Hepatocyte (in vitro differentiated cells): ENCODE measurements around the gene TCEAL4. TPM values are rescaled to one million over a fixed set of nuclear protein-coding genes. Genes with fewer than 3 reads are reported as not detected.

Source experiments
- DNase-seq: peaks from one replicate; pipeline ENCODE4 v3.0.0-alpha.2; 2016; ENCODE audit warnings: low spot score
- H2AFZ ChIP-seq: fragments of 200-600 bp; sonication (generic); 2 replicates; pipeline ENCODE4 v1.6.0; 2016; ENCODE audit warnings: antibody characterized with exemption, mild to moderate bottlenecking
- H3K27ac ChIP-seq: fragments of 200-600 bp; sonication (generic); 2 replicates; pipeline ENCODE4 v1.5.1; 2016; ENCODE audit warnings: mild to moderate bottlenecking
- H3K27me3 ChIP-seq: fragments of 200-600 bp; sonication (generic); 2 replicates; pipeline ENCODE4 v1.6.1; 2016
- H3K36me3 ChIP-seq: fragments of 200-600 bp; sonication (generic); replicated peaks from 2 replicates; pipeline ENCODE4 v1.5.1; 2016; ENCODE audit warnings: low read depth; ENCODE audit not compliant: insufficient read depth
- H3K4me1 ChIP-seq: fragments of 200-600 bp; sonication (generic); 2 replicates; pipeline ENCODE4 v1.5.1; 2016; ENCODE audit warnings: mild to moderate bottlenecking, moderate library complexity; ENCODE audit not compliant: insufficient read depth
- H3K4me2 ChIP-seq: fragments of 200-600 bp; sonication (generic); 2 replicates; pipeline ENCODE4 v1.6.0; 2016
- H3K4me3 ChIP-seq: fragments of 200-600 bp; sonication (generic); 2 replicates; pipeline ENCODE4 v1.5.1; 2016; ENCODE audit warnings: mild to moderate bottlenecking
- H3K79me2 ChIP-seq: fragments of 200-600 bp; sonication (generic); 2 replicates; pipeline ENCODE4 v1.6.0; 2017; ENCODE audit warnings: mild to moderate bottlenecking
- H3K9me2 ChIP-seq: fragments of 200-600 bp; sonication (generic); replicated peaks from 2 replicates; pipeline ENCODE4 v1.6.0; 2017; ENCODE audit warnings: mild to moderate bottlenecking; ENCODE audit not compliant: insufficient read depth
- H3K9me3 ChIP-seq: fragments of 200-600 bp; sonication (generic); 2 replicates; pipeline ENCODE4 v1.5.1; 2016; ENCODE audit warnings: low read depth, mild to moderate bottlenecking
- H4K20me1 ChIP-seq: fragments of 200-600 bp; sonication (generic); 2 replicates; pipeline ENCODE4 v1.6.0; 2016; ENCODE audit warnings: mild to moderate bottlenecking; ENCODE audit not compliant: insufficient read depth, poor library complexity, severe bottlenecking
- CTCF ChIP-seq: fragments of 200-600 bp; sonication (generic); IDR thresholded peaks from 2 replicates; pipeline ENCODE4 v1.5.1; 2016; ENCODE audit warnings: antibody characterized with exemption, mild to moderate bottlenecking; ENCODE audit not compliant: poor library complexity
- EZH2 ChIP-seq: fragments of 200-600 bp; sonication (generic); IDR thresholded peaks from 2 replicates; pipeline ENCODE4 v1.6.1; 2016; ENCODE audit warnings: antibody characterized with exemption, mild to moderate bottlenecking, borderline replicate concordance
- EZH2phosphoT487 ChIP-seq: fragments of 200-600 bp; sonication (generic); IDR thresholded peaks from one replicate; pipeline ENCODE4 v1.6.1; 2018; ENCODE audit warnings: antibody characterized with exemption, mild to moderate bottlenecking, low read depth, moderate library complexity; ENCODE audit not compliant: unreplicated experiment, severe bottlenecking
- WGBS: methylation state at CpG from one replicate; pipeline ENCODE4 v1.1.6; 2016; ENCODE audit warnings: low lambda C conversion rate; ENCODE audit errors: missing lambda C conversion rate; 5-methylcytosine and 5-hydroxymethylcytosine counted together
- polyA plus RNA-seq: library from polyadenylated mRNA; unstranded; fragments of >200 nt; fragmentation: Nextera tagmentation; extraction: Ambion mirVana; gene quantifications from 2 replicates; pipeline ENCODE4 v1.2.1, GENCODE V29; 2016
- total RNA-seq: library from RNA; depleted of rRNA; stranded (reverse); fragments of >200 nt; gene quantifications from 2 replicates; pipeline ENCODE4 v1.2.3, GENCODE V29; 2014

Gene TCEAL4
- total RNA-seq: 84.2 and 94.4 TPM in 2 replicates
- polyA plus RNA-seq: 171 and 213 TPM in 2 replicates

- H3K9me2 ChIP-seq: no peaks in the 10 kb centered on the region
- H3K9me3 ChIP-seq: no peaks in the 10 kb centered on the region
- WGBS: 42% methylated on average over 51 of the region's 56 CpGs
Observed at GRCh38 chrX:103585411-103586313, at the start of gene TCEAL4. Gene TCEAL4 (plus strand): TSS chrX:103585515. CDS start chrX:103586676, 1,161 bp downstream.

GRCh38 chrX:103536071-103536470 is 49.2 kb upstream of the TCEAL4 start:
- H4K20me1 ChIP-seq: no peaks in the 10 kb centered on the region
- no peaks in the 10 kb centered on the region for H3K9me3 ChIP-seq
- no peak for DNase-seq
- no peak for TF ChIP-seq EZH2
- TF ChIP-seq EZH2phosphoT487: no peak
- TF ChIP-seq CTCF: no peak
- H3K79me2 ChIP-seq: no peaks in the 10 kb centered on the region
- H3K4me3 ChIP-seq: no peak overlapping the region
- peaks cover 42% of the 10 kb centered on the region for H3K4me1 ChIP-seq
- H3K4me2 ChIP-seq: peak overlapping the region; percentile 20
- H3K27ac ChIP-seq: peak overlapping the region; percentile 92
- no peak overlapping the region for H2AFZ ChIP-seq
- H3K36me3 ChIP-seq: no peaks in the 10 kb centered on the region
- no peaks in the 10 kb centered on the region for H3K27me3 ChIP-seq
- H3K9me2 ChIP-seq: no peaks in the 10 kb centered on the region

More at GRCh38 chrX:103585411-103586313, at the start of gene TCEAL4:
- peak within 1 kb of the TSS; percentile 64 for H2AFZ ChIP-seq
- peak within 1 kb of the TSS; percentile 66 for H3K4me3 ChIP-seq
- no peaks in the 10 kb centered on the region for H4K20me1 ChIP-seq
- H3K4me1 ChIP-seq: no peaks in the 10 kb centered on the region
- peak; percentile 74 for DNase-seq
- H3K4me2 ChIP-seq: peak within 1 kb of the TSS; percentile 77
- TF ChIP-seq EZH2: no peak
- TF ChIP-seq EZH2phosphoT487: no peak
- no peak for TF ChIP-seq CTCF
- no peaks in the 10 kb centered on the region for H3K36me3 ChIP-seq
- H3K79me2 ChIP-seq: peaks cover 15% of the 10 kb centered on the region
- H3K27ac ChIP-seq: peak within 1 kb of the TSS; percentile 87
- H3K27me3 ChIP-seq: no peaks in the 10 kb centered on the region

GRCh38 chrX:103536732-103537131 is 48.6 kb upstream of the TCEAL4 start:
- no peaks in the 10 kb centered on the region for H3K9me2 ChIP-seq
- no peak overlapping the region for H2AFZ ChIP-seq
- H4K20me1 ChIP-seq: no peaks in the 10 kb centered on the region
- no peak for TF ChIP-seq EZH2
- no peak for TF ChIP-seq CTCF
- no peak for TF ChIP-seq EZH2phosphoT487
- H3K27ac ChIP-seq: peak overlapping the region; percentile 92
- H3K4me1 ChIP-seq: peaks cover 42% of the 10 kb centered on the region
- H3K79me2 ChIP-seq: no peaks in the 10 kb centered on the region
- no peak overlapping the region for H3K4me3 ChIP-seq
- no peaks in the 10 kb centered on the region for H3K27me3 ChIP-seq
- H3K36me3 ChIP-seq: no peaks in the 10 kb centered on the region
- H3K4me2 ChIP-seq: no peak overlapping the region
- no peaks in the 10 kb centered on the region for H3K9me3 ChIP-seq
- no peak for DNase-seq
